A673 (cell line): Measurements from ENCODE around the gene LGALS3BP. TPM values are rescaled to one million over a fixed set of nuclear protein-coding genes. Genes with fewer than 3 reads are reported as not detected.
"Not testable (repeated sequence)": the region's sequence is repeated elsewhere in the genome, so short reads cannot be mapped to it uniquely, and the experiment has no call there.

Experiments used
- BruUV-seq: library from RNA; stranded (reverse); fragments of 400-500 nt; replicated peaks from 2 replicates; lab custom pipeline; 2021; lab: Mats Ljungman, UMichigan
- CTCF ChIA-PET: fragments of 300-600 bp; sonication (Branson Sonifier 250); formaldehyde crosslinking; loops from one replicate; lab custom pipeline; 2022; ENCODE audit warnings: antibody characterized with exemption; lab: Charles Lee
- POLR2A ChIA-PET: fragments of 300-600 bp; sonication (Branson Sonifier 250); formaldehyde crosslinking; loops from one replicate; lab custom pipeline; 2022; ENCODE audit warnings: antibody characterized with exemption; ENCODE audit not compliant: low non-redundant PET; lab: Charles Lee
- DNase-seq: peaks from one replicate; pipeline ENCODE4 v3.0.0-alpha.2; 2015; ENCODE audit warnings: low spot score
- H3K27ac ChIP-seq: fragments of 200-600 bp; sonication (generic); 2 replicates; pipeline ENCODE4 v1.5.1; 2016; ENCODE audit warnings: mixed run types, low read depth, mild to moderate bottlenecking, mixed read lengths, antibody characterized with exemption, low read length; ENCODE audit not compliant: poor library complexity, severe bottlenecking
- H3K27me3 ChIP-seq: fragments of 200-600 bp; sonication (generic); replicated peaks from 2 replicates; pipeline ENCODE4 v1.6.1; 2017; ENCODE audit warnings: mixed run types, low read depth, mild to moderate bottlenecking, mixed read lengths, antibody characterized with exemption, low read length; ENCODE audit not compliant: insufficient read depth, poor library complexity
- H3K36me3 ChIP-seq: fragments of 200-600 bp; sonication (generic); 2 replicates; pipeline ENCODE4 v1.6.1; 2016; ENCODE audit warnings: mixed run types, mild to moderate bottlenecking, mixed read lengths, antibody characterized with exemption, low read length; ENCODE audit not compliant: insufficient read depth, poor library complexity, severe bottlenecking
- H3K4me1 ChIP-seq: fragments of 200-600 bp; sonication (generic); 2 replicates; pipeline ENCODE4 v1.6.1; 2017; ENCODE audit warnings: mixed run types, mild to moderate bottlenecking, mixed read lengths, antibody characterized with exemption, low read length; ENCODE audit not compliant: insufficient read depth, poor library complexity, severe bottlenecking
- H3K4me3 ChIP-seq: fragments of 200-600 bp; sonication (generic); 2 replicates; pipeline ENCODE4 v1.5.1; 2016; ENCODE audit warnings: low read depth, mixed run types, mild to moderate bottlenecking, mixed read lengths, low read length; ENCODE audit not compliant: poor library complexity, severe bottlenecking
- H3K9me3 ChIP-seq: fragments of 200-600 bp; sonication (generic); 2 replicates; pipeline ENCODE4 v1.6.1; 2016; ENCODE audit warnings: mixed run types, low read depth, mild to moderate bottlenecking, mixed read lengths, antibody characterized with exemption, low read length; ENCODE audit not compliant: poor library complexity, severe bottlenecking
- EZH2 ChIP-seq: fragments of 200-600 bp; sonication (generic); IDR thresholded peaks from 2 replicates; pipeline ENCODE4 v1.6.1; 2017; ENCODE audit warnings: borderline replicate concordance, low read depth, mild to moderate bottlenecking, mixed read lengths, antibody characterized with exemption, low read length; ENCODE audit not compliant: poor library complexity, severe bottlenecking
- intact Hi-C: fragments of 100-400 bp; cut with micrococcal nuclease; formaldehyde crosslinking; loops from one replicate; pipeline ENCODE4 v1.10.0; 2022; ENCODE audit not compliant: unreplicated experiment
- total RNA-seq: library from RNA; stranded (reverse); gene quantifications from 2 replicates; pipeline ENCODE4 v1.2.3, GENCODE V29; 2021
- TF ChIP-seq, protein P1 (sequence below): fragments of 300-800, 200-600 bp; sonication (generic); conservative IDR thresholded peaks from 2 replicates; pipeline ENCODE4 v1.5.1; 2017; ENCODE audit warnings: low read depth, mild to moderate bottlenecking, antibody characterized with exemption, low read length, moderate library complexity, mixed read lengths

Gene LGALS3BP
- total RNA-seq, 1 experiment from 2014 or later: 295 TPM

GRCh38 chr17:78946131-78946530 is 33.6 kb downstream of the LGALS3BP start:
- intact Hi-C loops: no loop called here

GRCh38 chr17:78945455-78945854 is 34.3 kb downstream of the LGALS3BP start:
- H3K36me3 ChIP-seq, H3K9me3 ChIP-seq, BruUV-seq, POLR2A ChIA-PET, H3K27ac ChIP-seq, DNase-seq, H3K27me3 ChIP-seq, intact Hi-C loops, H3K4me3 ChIP-seq, CTCF ChIA-PET, H3K4me1 ChIP-seq: not testable (repeated sequence)

More at GRCh38 chr17:78946131-78946530, 33.6 kb downstream of the LGALS3BP start:
- ChIA-PET POLR2A (no interaction called here), CTCF (no interaction called here)
- no peaks in the 10 kb centered on the region for H3K36me3 ChIP-seq
- TF ChIP-seq, protein P1, sequence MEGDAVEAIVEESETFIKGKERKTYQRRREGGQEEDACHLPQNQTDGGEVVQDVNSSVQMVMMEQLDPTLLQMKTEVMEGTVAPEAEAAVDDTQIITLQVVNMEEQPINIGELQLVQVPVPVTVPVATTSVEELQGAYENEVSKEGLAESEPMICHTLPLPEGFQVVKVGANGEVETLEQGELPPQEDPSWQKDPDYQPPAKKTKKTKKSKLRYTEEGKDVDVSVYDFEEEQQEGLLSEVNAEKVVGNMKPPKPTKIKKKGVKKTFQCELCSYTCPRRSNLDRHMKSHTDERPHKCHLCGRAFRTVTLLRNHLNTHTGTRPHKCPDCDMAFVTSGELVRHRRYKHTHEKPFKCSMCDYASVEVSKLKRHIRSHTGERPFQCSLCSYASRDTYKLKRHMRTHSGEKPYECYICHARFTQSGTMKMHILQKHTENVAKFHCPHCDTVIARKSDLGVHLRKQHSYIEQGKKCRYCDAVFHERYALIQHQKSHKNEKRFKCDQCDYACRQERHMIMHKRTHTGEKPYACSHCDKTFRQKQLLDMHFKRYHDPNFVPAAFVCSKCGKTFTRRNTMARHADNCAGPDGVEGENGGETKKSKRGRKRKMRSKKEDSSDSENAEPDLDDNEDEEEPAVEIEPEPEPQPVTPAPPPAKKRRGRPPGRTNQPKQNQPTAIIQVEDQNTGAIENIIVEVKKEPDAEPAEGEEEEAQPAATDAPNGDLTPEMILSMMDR: no peak
- no peak for TF ChIP-seq EZH2
- no peak for DNase-seq
- no peak overlapping the region for H3K27ac ChIP-seq
- H3K27me3 ChIP-seq: no peaks in the 10 kb centered on the region
- no TSS peak for BruUV-seq
- H3K9me3 ChIP-seq: peaks cover 11% of the 10 kb centered on the region
- no peaks in the 10 kb centered on the region for H3K4me1 ChIP-seq
- H3K4me3 ChIP-seq: no peak overlapping the region

DNA sequence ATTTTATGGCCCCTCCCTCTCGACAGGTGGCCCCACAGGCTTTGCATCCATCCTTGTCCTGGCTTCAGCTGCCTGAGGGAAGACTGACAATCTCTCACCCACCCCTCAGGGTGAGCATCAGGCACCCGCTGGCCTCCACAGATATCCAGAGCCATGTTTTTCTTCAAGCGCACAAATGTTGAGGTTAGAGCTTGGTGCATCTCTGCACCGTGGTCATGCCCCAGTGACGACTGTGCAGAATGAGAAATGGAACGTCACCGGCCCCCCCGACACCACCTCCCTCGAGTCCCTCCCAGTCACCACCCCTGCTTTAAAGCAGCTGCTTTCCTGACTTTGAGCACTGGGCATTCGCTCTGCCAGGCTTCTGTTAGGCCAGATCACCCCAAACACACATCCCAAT is 34.8 kb downstream of the LGALS3BP start:
- Histone ChIP-seq H3K9me3 (no peaks in the 10 kb centered on the region), H3K4me1 (no peaks in the 10 kb centered on the region), H3K27ac (no peak overlapping the region), H3K36me3 (no peaks in the 10 kb centered on the region), H3K27me3 (no peaks in the 10 kb centered on the region), H3K4me3 (no peak overlapping the region)
- ChIA-PET CTCF (no interaction called here), POLR2A (no interaction called here)
- TF ChIP-seq, protein P1: no peak
- no peak for TF ChIP-seq EZH2
- no peak for DNase-seq
- BruUV-seq: no TSS peak
- intact Hi-C loops: no loop called here

DNA sequence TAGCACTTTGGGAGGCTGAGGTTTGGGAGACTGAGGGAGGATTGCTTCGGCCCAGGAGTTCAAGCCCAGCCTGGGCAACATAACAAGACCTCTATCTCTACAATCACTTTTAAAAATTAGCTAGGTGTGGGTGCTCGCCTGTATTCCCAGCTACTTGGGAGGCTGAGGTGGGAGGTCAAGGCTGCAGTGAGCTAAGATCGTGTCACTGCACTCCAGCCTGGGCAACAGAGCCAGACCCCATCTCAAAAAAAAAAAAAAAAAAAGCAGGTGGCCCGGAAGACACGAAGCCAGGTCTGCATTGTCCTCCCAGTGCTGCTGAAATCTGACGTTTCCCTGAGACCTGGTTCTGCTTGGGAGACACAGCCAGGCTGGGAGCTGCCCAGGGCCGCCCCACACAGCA is 35.7 kb downstream of the LGALS3BP start:
- Histone ChIP-seq H3K27ac (no peak overlapping the region), H3K4me3 (no peak overlapping the region), H3K27me3 (no peaks in the 10 kb centered on the region), H3K4me1 (no peaks in the 10 kb centered on the region), H3K36me3 (no peaks in the 10 kb centered on the region), H3K9me3 (no peaks in the 10 kb centered on the region)
- intact Hi-C loops: no loop called here
- CTCF ChIA-PET: interaction anchor here (0.6 kb wide), 1 partner anchor 79 kb away, joined by 5 read pairs; no protein-coding TSS in a partner anchor
- BruUV-seq: no TSS peak
- no peak for TF ChIP-seq EZH2
- TF ChIP-seq, protein P1: no peak
- DNase-seq: no peak
- POLR2A ChIA-PET: no interaction called here
